Stimulated activated CD8-positive, alpha-beta memory T cell treated with anti-CD3 and anti-CD28 coated beads, Interleukin-12 subunit alpha, Interleukin-12 subunit beta, amount 100 ng/mL, for 4 hours (primary cell): ENCODE measurements around the gene HLA-DQA2.
"Not testable (repeated sequence)": the region's sequence is repeated elsewhere in the genome, so short reads cannot be mapped to it uniquely, and the experiment has no call there.

Source experiments
- DNase-seq: peaks from one replicate; pipeline ENCODE4 v3.0.0-alpha.2; 2020; ENCODE audit warnings: low read depth

Gene HLA-DQA2

DNA sequence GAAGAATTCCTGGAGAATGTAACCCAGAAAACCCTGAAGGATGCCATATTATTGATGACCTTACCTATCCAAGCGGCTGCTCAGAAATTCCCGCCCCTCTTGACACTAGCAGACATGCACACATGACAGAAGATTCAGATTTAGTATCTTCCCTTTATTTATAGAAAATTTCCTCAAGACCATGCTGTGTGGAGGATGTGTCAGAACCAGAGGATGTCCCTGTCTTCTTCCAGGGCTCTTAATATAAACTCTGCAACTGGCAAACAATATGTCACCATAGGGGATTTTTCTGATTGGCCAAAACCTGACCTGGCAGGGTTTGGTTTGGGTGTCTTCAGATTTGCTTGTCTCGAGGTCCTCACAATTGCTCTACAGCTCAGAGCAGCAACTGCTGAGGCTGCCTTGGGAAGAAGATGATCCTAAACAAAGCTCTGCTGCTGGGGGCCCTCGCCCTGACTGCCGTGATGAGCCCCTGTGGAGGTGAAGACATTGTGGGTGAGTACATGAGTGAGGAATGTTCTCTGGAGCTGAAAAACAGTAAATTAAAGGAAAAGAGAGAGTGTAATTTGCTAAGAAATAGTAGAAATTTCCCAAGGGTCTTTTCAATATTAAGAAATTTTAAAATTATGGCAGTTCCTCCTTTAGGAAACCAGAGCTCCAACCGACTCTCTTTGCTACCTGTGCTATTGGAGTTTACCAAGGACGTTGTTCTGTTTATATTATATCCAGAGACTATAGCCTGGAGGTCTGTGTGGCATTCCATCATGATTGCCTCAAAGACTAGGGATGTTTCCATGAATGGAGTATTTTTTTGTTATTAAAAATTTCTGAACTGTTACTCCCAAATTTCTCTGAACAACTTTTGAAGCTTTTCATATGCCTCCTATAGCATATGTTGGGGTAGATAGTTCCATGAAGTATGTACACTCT lies at the start of gene HLA-DQA2:
TSS of gene HLA-DQA2 (plus strand) at position 361 of the 930 bp plus-strand sequence. CDS start at position 414, 53 bp downstream.
- DNase-seq: no peak

GRCh38 chr6:32692019-32692418 lies 49.2 kb upstream of the HLA-DQA2 start:
- peak; percentile 12 for DNase-seq

GRCh38 chr6:32697031-32697430 lies 44.2 kb upstream of the HLA-DQA2 start:
- DNase-seq: no peak

DNA sequence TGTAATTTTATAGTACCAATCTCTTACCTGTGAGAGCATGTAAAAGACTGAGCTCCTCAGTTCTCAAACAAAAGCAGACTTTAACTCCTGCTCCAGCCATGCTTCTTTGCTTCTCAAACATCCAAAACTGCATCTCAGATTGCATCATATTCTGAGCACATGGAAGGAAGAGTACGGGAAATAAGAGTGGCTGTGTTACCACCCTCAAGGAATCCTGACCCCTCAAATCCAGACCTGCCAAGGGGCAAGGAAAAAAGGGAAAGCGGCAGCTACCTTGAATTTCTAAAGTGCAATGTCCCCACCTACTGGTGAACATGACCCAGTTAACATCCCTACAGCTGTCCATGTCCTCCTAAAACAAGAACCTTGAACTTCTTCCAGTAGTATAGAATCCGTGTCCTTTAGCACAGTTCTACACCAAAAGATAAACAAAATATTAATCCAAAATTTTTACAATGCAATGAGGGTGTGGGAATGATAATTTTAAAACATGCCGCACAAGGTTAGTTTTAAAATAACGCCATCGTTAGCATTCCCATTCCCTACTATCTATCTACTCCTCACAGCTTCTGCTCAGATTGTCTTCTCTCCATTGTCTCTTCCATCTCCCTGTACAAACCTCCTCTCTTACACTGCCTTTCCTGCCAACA lies 40.7 kb upstream of the HLA-DQA2 start:
- no peak for DNase-seq

- no peak for DNase-seq
Observed at GRCh38 chr6:32703347-32703746, 37.8 kb upstream of the HLA-DQA2 start.

DNA sequence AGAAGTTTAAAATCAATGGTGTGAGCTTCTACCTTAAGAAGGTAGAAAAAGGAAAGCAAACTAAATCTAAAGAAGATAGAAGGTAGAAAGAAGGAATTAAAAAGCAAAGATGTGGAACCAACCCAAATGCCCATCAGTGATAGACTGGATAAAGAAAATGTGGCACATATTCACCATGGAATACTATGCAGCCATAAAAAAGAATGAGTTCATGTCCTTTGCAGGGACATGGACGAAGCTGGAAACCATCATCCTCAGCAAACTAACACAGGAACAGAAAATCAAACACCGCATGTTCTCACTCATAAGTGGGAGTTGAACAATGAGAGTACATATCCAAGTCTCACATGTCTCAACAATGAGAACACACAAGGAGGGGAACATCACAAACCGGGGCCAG lies 36.0 kb upstream of the HLA-DQA2 start:
- not testable (repeated sequence) for DNase-seq

DNA sequence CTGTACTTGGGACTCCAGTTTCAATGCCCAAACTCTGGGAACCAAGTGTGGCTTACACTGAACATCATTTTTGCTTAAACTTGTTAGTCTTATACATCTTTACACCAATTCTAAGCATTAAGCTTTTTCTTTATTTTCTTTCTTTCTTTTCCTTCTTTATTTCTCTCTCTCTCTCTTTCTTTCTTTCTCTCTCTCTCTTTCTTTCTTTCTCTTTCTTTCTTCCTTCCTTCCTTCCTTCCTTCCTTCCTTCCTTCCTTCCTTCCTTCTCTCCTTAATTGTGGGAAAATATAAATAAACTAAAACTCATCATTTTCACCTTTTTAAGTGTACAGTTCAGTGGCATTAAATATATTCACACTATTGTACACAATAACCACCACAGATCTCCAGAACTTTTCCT lies 31.6 kb upstream of the HLA-DQA2 start:
- no peak for DNase-seq

GRCh38 chr6:32713241-32713640 lies 27.9 kb upstream of the HLA-DQA2 start:
- no peak for DNase-seq

DNA sequence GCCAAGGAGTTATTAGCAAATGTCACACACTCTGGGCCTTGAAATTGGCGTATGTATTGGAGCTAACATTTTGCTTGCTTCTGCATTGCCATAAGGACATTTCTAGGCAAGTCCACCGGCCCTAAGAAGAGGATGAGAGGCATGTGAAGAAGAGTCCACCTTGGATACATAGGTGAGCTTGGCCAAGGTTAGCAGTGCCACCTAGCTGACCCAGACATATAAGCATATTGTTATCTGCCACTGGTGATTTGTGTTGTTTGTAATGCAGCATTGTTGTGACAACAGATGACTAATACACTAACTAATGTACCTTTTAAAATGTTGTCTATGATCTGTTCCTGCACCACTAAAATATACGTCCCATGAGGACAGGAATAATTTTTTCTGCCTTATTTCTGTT lies 24.8 kb upstream of the HLA-DQA2 start:
- no peak for DNase-seq

DNA sequence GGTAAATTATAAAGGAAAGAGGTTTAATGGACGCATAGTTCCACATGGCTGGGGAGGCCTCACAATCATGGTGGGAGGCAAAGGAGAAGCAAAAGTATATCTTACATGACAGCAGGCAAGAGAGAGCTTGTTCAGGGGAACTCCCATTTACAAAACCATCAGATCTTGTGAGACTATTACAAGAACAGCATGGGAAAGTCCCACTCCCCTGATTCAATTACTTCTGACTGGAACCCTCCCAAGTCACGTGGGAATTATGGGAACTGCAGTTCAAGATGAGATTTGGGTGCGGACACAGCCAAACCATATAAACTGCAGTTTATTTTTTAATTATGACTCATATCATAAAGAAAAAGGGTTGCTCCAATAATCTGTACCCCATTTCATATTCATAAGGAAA lies 22.3 kb upstream of the HLA-DQA2 start:
- no peak for DNase-seq

GRCh38 chr6:32738126-32738525 lies 3.1 kb upstream of the HLA-DQA2 start:
- DNase-seq: no peak

GRCh38 chr6:32742374-32742773 lies 1.2 kb downstream of the HLA-DQA2 start:
- no peak for DNase-seq

- no peak for DNase-seq
Observed at GRCh38 chr6:32744776-32745175, 3.6 kb downstream of the HLA-DQA2 start.

DNA sequence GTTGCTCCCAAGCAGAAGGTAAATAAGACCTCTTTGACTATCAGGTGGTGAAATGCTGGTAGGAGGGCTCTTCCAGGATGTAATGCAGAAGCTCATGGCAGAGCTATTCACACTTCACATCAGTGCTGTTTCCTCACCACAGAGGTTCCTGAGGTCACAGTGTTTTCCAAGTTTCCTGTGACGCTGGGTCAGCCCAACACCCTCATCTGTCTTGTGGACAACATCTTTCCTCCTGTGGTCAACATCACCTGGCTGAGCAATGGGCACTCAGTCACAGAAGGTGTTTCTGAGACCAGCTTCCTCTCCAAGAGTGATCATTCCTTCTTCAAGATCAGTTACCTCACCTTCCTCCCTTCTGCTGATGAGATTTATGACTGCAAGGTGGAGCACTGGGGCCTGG lies 4.5 kb downstream of the HLA-DQA2 start:
- DNase-seq: not testable (repeated sequence)

DNA sequence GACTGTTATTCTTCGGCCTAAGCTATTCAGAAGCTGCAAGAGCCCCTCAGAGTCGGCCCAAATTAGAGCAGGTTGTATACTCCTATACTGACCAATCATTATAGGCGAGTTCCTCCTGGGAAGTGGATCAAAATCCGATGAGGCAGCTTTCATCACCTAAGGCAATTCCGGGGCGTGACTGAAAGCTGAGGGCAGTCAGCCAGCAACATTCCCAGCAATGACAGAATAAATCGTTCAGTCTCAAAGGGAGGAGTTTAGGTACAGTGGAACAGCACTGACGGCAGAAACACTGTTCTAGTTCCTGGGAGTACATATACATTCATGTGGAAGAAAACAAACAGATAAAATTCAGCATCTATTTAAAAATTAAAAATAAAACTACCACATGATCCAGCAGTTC lies 11.4 kb downstream of the HLA-DQA2 start:
- no peak for DNase-seq

DNA sequence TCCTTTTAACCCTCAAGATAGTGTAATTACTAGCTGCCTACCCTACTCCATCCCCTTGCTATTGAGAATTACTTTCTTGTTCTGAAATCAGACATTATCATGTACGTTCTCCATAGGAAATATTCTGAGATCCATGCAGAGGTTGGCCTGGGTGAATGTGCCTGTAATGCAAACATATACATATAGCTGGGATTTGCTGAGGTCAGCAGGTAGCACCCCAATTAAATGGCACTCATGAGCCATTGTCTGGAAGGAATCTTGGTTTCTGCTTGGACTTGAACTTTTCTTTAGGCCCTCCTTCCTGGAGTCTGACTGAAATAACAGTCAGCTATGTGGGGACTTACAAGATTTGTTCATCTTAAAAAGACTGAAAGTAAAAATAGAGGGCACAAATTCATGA lies 18.5 kb downstream of the HLA-DQA2 start:
- no peak for DNase-seq

- no peak for DNase-seq
Observed at GRCh38 chr6:32761072-32761471, 19.9 kb downstream of the HLA-DQA2 start.

DNA sequence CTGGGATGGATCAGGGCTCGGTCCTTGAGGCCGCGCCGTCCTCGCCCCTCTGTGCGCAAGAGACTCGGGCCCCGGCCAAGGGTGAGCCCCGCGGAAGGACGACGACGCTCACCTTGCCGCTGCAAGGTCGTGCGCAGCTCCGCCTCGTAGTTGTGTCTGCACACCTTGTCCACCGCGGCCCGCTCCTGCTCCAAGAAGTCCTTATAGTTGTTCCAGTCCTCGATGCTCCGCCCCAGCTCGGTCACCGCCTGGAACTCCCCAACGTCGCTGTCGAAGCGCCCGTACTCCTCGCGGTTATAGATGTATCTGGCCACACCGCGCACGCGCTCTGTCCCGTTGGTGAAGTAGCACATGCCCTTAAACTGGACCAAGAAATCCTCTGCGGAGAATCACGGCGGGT lies 20.4 kb downstream of the HLA-DQA2 start:
- no peak for DNase-seq

- no peak for DNase-seq
Observed at GRCh38 chr6:32763421-32763820, 22.2 kb downstream of the HLA-DQA2 start, which contains the start of gene HLA-DQB2. HLA-DQB2 (minus strand) TSS chr6:32763532; CDS start chr6:32763470, 62 bp downstream.

DNA sequence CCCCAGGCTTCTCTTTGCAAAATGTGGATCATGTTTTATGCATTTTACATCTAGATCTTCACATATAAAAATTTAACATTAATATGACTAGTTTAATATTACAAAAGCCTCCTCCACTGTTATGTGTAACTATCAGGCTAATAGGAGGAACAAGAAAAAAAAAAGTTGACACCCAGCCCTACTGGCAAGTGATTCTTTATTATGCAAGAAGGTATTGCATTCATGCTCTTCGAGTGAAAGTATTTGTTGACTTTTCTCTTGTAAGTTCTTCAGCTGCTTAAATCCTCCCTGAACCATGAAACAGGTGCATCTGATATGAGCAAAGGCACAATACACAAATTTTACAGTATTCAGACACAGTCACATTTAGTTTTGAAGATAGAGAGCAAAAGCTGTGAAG lies 22.9 kb downstream of the HLA-DQA2 start:
- no peak for DNase-seq

DNA sequence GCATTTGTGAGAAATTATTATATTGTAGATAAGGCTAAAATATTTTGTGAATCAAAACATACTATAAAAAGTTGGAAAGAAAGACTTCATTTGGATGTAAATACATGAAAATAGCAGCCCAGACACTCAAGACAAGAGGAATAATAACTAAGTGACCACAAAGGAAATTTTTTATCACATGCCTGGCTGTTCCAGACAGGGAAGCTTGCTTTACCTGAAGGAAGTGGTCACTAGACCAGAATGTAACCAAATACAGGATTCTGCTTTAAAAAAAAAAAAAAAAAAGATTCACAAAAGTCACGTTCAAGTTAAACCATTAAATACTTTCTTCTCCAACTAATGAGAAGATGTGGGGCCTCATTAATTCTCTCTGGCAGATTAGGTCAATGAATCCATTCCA lies 31.5 kb downstream of the HLA-DQA2 start:
- DNase-seq: no peak

GRCh38 chr6:32774426-32774825 lies 33.2 kb downstream of the HLA-DQA2 start:
- DNase-seq: no peak

DNA sequence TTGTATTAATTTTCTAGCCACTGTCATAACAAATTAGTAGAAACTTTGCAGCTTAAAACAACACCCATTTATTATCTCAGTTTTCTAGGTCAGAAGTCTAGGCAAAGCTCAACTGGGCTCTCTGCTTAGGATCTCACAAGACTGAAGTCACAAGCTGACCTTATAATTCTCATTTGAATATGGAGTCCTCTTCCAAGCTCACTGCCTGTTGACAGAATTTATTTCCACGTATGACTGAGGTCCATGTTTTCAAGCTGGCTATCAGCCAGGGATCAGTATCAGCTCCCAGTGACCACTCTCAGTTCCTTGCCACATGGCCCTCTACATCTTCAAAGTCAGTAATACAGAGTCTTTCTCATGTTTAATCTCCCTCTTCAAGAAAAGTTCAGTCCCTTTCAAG lies 33.9 kb downstream of the HLA-DQA2 start:
- DNase-seq: no peak
